ENCODE data around the gene GBGT1.

Gene GBGT1

GRCh38 chr9:133162861-133163503 lies 732 bp downstream of the GBGT1 start:
- no peak for DNase-seq (ENCODE audit: low spot score)

- no peak for DNase-seq (ENCODE audit: low spot score)
These were observed 2.2 kb downstream of the GBGT1 start for GRCh38 chr9:133161547-133161950.

- peak; percentile 59 for DNase-seq (ENCODE audit: low spot score)
These were observed 2.8 kb downstream of the GBGT1 start for GRCh38 chr9:133160742-133161546.

- DNase-seq (ENCODE audit: low spot score), result no peak
These were observed 5.0 kb downstream of the GBGT1 start for GRCh38 chr9:133158695-133159094.

- DNase-seq (ENCODE audit: low spot score), result no peak
These were observed 8.6 kb downstream of the GBGT1 start for GRCh38 chr9:133155156-133155555.

- no peak for DNase-seq (ENCODE audit: low spot score)
These were observed 9.4 kb downstream of the GBGT1 start for GRCh38 chr9:133154097-133154989.

GRCh38 chr9:133153227-133154096 lies 10.3 kb downstream of the GBGT1 start:
- DNase-seq (ENCODE audit: low spot score), result no peak

- no peak for DNase-seq (ENCODE audit: low spot score)
These were observed 11.9 kb downstream of the GBGT1 start for GRCh38 chr9:133151601-133152525.

- DNase-seq (ENCODE audit: low spot score), result no peak
These were observed 12.7 kb downstream of the GBGT1 start for GRCh38 chr9:133151041-133151440.

GRCh38 chr9:133149130-133150015 lies 14.3 kb downstream of the GBGT1 start:
- peak; percentile 92 for DNase-seq (ENCODE audit: low spot score)

GRCh38 chr9:133148199-133149129 lies 15.2 kb downstream of the GBGT1 start:
- peak; percentile 71 for DNase-seq (ENCODE audit: low spot score)

- DNase-seq (ENCODE audit: low spot score), result peak; percentile 94
These were observed 16.1 kb downstream of the GBGT1 start for GRCh38 chr9:133147412-133148198.

- no peak for DNase-seq (ENCODE audit: low spot score)
These were observed 16.8 kb downstream of the GBGT1 start for GRCh38 chr9:133146746-133147411.

GRCh38 chr9:133144904-133145851 lies 18.5 kb downstream of the GBGT1 start:
- DNase-seq (ENCODE audit: low spot score), result no peak

- DNase-seq (ENCODE audit: low spot score), result peak; percentile 96
These were observed 19.4 kb downstream of the GBGT1 start for GRCh38 chr9:133144142-133144903.

Measured in CD4-positive, alpha-beta T cell treated with Interleukin-2 at 100 ng/mL for 4 hours (primary cell).